ENCODE data around the gene DOCK1.

Gene DOCK1

DNA sequence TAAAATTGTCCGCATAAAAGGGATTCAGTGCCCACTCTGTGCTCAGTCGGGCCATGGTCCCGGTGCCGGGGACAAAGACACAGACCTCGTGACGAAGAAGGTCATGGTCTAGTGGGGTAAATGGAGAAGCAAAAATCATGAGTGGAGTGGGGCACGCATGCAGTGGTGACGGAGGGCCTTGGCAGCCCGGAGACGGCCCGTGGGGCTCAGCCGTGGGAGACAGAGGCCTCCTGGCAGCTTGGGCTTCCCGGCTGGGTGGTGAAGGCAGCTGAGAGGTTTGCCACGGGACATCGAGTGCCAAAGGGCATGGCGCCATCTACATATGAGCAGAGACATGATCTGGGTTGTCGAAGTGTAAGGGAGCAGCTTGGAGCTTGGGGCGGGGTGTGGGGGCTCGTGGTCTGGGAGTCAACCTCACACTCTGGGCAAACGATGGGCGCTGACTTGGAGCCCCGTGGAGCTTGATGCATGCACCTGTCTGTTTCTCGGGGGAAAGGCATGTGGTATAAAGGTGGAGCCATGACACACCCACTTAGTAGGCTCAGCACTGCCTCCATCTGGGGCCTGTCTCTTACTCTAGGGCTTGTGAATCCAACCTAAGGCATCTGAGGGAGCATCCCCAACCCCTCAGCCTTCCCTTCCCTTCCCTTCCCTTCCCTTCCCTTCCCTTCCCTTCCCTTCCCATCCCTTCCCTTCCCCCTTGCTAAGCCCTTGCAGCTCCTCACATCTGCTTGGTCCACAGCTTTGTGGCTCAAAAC is 442.2 kb downstream of the DOCK1 start:
- no peak for DNase-seq (ENCODE audit: low read depth in 2 of 2)

DNA sequence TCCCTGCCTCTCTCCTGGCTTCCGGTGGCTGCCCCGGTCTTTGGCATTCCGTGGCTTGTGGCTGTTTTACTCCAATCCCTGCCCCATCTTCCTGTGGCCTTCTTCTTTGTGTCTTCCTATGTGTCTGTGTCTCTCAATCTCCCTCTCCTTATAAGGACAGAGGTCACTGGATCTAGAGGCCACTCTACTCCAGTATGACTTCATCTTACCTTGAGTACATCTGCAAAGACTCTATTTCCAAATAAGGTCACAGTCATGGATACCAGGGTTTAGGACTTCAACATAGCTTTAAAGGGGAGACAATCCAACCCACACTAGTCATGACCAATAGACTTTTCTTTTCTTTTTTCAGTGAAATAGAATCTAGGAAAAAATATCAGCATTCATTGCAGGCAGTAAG is 444.5 kb downstream of the DOCK1 start:
- no peak for DNase-seq (ENCODE audit: low read depth in 2 of 2)

DNA sequence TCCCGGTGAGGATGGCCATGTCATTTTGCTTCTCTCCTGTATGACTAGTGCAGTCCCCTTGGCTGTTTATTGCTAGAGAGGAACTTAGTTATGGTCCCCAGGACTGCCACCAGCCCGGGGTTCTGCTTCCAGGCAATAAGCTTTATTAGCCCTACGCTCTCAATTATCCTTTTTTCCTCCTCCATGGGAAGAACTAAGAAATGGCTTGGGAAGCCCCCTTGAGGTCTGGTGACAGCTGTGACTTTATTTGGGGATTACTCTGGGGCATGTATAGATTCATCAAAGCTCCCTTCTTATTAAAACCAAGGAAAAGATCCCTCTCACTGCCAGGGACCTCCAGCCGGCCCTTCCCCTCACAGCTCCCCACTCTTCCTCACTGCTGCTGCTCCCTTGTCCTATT is 446.3 kb downstream of the DOCK1 start:
- DNase-seq (ENCODE audit: low read depth in 2 of 2), result no peak

DNA sequence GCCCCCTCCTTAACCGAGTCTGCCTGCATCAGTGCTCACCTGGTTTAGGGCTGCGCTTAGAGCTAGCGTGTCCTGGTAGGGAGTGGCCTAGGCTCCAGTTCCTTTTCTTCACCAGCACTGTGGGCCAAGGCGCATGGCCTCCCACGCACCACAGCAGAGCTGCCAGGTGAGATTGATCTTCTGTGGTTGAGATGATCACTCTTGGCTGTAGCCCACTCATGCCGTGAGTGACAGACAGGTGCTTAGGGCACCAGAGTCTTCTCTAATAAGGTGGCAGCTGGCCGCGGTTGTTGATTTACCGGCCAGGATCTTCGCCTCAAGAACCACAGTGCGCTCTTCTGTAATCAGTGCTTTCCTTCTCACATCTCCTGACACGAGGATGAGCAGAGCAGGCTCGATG is 448.3 kb downstream of the DOCK1 start:
- no peak for DNase-seq (ENCODE audit: low read depth in 2 of 2)

DNA sequence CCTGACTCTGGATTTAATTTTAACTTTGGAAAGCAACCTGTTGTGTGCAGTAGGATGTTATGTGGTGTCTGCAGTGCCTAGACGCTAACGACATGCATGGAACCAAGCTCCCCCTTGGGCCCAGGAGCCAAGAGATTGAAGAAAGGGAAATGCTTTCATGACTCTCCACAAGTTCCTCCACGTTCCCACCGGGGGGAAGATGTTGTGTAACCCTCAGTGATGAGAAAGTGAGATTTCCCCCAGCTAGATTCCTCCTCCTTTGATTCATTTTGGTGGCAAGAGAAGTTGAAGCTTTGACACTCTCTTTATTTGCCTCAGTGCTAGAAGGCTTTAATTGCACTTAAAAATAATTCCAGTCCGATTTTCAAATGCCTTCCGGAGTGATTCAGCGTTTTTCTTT is 449.0 kb downstream of the DOCK1 start:
- DNase-seq (ENCODE audit: low read depth in 2 of 2), result no peak

DNA sequence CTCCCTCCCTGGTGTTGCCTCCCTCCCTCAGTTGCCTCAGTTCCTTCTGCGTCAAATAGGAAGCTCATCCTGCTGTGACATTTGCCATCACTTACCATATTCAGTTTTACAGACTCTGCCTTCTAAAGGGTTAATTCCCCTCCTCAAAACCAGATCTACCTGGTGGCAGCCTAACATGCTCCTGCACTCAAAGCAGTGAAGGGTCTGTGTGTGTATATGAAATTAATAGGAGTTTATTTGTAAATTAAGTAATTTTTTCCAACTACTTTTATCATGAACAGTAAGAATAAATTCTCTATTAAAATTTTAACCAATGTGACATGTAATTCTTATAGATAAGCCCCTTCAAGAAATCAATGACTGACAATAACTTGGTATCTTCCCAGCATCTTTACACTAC is 449.8 kb downstream of the DOCK1 start:
- no peak for DNase-seq (ENCODE audit: low read depth in 2 of 2)

DNA sequence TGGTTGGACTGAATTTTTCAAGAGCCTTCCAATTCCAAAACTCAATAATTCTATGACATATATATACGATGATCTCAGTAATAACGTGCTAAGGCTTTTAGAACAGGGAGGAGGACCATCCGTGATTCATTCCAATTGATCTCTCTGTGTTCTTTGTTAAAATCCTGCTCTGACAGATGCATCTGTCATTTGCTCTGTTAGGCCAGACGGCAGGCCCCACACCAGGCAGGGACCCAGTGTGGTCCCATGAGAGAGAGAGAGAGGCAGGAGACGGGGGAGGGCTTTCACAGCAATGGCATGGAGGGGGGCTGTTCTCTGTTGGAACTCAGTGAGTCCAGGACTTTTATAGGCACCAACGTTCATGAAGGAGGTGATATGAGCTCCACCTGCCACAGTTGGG is 451.1 kb downstream of the DOCK1 start:
- no peak for DNase-seq (ENCODE audit: low read depth in 2 of 2)

DNA sequence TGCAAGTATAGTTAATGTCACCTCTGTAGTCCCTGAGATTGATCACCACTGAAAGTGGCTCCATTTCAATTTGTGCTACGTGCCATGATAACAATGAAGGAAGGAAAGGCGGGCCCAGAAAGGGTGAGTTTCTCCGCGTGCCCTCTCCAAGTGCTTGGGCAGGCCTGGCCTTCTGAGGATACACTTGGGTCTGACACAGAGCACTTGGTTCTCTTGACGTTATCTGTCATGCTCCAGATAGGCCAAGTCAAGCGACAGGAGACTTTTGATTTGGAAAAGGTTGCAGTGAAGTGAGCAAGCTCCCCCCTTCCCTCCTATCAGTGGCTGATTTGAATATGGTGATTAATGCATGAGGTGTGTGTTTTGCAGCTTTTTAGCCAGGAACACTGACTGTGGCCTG is 452.0 kb downstream of the DOCK1 start:
- no peak for DNase-seq (ENCODE audit: low read depth in 2 of 2)

DNA sequence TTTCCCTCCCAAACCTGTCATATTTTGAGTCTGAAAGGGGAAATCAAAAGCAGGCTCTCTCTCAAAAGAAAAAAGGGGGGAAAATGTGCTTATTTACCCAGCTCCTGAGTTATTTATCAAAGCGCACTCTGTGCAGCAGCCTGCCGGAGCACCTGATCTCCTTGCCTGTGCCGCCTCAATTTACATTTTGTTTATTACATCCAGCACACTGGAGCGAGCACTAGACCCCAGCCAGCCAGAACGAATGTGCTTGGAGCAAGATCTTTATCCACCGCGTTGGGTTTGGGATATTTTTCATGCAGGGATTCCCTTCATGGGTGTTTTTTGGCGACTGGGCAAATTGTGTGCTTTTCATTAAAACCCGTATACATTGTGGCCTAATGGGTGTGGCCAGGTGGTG is 453.1 kb downstream of the DOCK1 start:
- no peak for DNase-seq (ENCODE audit: low read depth in 2 of 2)

DNA sequence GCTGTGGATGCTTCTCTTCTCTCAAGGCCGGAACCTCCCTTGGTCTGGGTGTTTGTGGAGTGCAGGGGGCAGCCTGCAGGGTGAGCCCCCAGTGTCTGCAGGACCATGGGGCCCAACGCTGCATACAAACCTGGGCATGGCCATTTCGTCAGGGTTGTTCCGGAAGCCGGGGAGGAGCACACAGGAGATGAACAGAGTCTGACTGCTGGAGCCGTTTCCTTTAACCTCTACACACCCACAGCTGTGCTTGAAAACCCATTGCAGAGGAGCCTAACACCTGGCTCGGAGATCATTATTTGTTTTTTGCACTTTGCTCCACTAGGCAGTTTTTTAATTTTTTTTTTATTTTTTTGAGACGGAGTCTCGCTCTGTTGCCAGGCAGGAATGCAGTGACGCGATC is 458.8 kb downstream of the DOCK1 start:
- no peak for DNase-seq (ENCODE audit: low read depth in 2 of 2)

DNA sequence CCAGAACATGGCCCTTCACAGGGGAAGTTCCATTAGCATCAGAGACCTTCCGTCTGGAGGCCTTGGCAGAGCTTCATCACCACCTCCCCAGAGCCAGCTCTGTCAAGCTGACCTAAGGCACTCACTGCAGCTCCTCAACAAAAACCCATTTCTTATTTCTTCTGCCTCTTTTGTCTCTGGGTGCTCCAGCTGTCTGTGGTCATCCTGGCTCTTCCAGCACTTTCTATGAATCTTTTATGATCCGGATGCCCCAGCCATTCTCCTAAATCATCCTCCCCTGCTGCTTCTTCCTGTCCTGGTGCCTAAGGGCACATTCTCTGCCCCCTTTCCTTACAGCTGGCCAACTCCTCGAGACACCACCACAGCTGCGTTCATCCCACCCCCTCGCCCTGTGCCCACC is 462.9 kb downstream of the DOCK1 start:
- DNase-seq (ENCODE audit: low read depth in 2 of 2), result no peak

DNA sequence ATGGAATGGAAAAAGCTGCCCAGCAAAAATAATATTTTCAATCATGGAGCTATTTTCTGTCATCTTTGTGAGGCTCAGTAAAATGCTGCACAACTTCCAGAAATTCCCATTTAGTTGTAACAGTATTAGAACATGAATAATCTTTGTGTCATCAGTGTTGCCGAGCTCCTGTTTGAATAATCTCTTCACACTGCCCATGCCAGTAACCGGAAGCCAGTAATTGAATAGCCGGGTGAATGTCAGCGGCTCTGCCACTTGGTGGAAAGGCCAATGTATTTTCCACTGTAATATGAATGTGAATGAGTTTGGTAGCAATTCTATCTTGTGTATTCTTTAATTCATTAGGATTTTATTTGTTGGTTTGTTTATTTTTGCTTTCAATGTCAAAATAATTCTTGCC is 463.7 kb downstream of the DOCK1 start:
- DNase-seq (ENCODE audit: low read depth in 2 of 2), result no peak

DNA sequence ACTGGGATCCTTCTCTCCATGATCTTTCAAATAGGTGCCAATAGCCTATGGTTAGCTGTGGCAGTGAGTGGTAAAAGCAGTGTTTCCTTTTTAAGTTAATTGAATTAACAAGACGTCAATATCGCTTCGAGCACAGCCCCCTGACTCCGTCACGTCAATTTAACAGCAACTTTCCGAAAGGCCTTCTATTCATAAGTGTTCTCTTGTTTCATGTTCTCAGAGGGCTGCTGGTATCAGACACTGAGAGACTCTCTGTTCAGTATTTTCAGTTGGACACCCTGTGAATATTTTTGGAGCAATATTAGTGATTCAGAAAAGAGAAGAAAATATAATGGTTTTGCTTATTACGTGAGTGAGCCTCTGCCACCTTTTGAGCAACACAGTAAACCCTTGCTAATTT is 465.4 kb downstream of the DOCK1 start:
- no peak for DNase-seq (ENCODE audit: low read depth in 2 of 2)

DNA sequence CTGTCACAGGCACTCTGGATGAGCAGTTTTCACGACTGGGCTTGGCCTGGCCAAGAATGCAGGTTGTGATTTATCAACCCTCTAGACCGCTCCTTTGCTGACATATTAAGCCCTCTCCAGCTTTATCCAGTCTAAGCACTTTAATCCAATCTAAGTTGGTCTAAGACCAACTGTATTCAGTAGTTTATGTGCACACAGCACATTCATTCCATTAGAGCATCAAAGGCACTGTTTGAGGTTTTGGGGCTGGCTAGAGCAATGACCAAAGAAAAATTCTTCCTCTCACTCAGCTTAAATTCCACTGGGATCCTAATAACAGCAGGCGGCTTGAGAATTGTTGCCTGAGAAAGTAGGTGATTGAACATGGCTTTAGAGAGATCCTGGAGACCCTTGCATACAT is 467.1 kb downstream of the DOCK1 start:
- DNase-seq (ENCODE audit: low read depth in 2 of 2), result no peak

DNA sequence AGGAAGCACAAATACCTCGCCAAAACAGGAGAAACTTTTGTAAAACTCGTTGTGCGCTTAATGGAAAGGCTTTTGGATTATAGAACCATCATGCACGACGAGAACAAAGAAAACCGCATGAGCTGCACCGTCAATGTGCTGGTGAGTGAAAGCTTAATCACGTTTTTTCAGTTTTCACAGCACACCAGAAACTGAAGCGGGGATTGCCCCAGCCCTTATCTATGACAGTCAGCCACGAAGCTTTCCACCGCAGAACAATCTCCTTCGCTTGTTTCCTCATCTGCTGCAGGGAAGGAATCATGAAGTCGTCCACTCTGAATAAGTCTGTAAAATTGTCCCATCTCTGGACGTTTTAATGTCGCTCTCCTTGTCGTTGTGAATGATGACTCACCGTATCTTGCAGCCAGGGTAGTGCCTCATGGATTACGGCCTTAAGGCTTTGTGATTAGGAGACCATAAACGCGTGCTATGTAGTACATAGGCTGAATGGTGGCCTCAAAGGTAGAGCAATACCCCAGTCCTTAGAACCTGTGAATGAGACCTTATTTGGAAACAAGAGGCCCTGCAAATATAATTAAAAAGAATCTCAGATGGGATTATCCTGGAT is 468.9 kb downstream of the DOCK1 start:
- DNase-seq (ENCODE audit: low read depth in 2 of 2), result no peak

DNA sequence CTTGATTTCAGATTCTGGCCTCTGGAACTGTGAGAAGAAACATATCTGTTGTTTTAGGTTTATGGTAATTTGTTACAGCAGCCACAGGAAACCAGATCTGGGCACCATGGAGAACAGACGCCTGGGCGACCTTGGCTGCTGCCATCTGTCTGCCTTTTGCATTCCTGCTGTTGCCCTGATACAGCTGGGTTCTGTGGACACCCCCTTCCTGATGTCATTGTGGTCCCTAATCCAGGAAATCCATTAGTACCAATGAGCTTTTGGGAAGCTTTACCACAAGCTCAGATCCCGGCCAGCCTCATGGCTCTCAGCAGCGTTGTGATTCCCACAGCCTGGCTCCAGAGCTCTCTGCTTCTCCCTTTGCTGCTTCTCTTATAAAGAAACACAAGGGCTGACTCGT is 469.7 kb downstream of the DOCK1 start:
- no peak for DNase-seq (ENCODE audit: low read depth in 2 of 2)

DNA sequence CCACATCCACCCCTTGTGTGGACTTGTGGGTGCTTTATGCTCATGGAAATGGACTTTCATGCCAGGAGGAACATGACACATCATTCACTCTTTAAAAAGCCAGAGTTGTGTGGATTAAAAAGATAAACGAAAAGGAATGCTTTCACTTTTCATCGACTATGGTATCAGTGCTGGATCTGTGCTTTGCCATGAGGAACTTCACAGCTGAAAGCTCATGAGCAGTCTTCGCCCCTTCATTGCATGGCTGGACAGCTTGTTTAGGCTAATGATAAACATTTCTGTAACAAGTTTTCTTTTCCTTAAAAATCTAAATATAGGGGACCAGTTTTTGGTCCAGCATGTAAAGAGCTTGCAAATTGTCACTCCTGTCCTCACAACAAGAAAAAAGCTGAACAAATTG is 470.2 kb downstream of the DOCK1 start:
- no peak for DNase-seq (ENCODE audit: low read depth in 2 of 2)

DNA sequence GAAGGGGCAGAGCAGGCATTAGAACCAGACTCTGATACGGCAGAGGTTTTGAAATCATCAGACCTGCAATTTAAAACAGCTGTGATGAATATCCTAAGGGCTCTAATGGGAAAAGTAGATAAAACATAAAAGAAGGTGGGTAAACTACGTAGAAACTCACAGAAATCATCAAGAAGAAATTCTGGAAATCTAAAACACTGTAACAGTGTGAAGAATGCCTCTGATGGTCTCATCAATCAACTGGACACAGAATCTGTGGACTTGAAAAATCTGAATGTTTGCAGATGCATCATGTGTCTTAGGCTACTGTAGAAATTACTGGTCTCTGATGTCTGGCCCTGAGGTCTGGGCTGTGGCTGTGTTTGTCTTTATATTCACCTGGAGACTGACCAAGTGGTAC is 470.8 kb downstream of the DOCK1 start:
- no peak for DNase-seq (ENCODE audit: low read depth in 2 of 2)

DNA sequence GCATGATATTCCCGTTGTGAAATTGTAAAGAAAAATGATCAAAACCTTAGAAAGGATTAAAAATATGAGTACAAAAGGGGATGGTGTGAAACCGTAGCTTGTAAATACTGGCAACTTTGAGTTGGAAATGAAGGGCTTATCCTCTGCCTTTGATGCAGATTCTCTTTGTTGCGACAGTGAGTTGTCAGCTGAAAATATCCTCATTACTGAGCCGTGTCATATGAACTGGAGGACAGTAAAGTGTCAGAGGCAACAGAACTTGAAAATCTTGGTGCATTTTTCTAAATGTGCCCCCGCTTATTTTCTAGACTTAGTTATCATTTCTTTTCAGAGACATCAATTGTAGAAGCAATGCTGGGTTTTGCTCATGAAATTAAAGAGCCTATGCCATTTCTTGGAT is 473.4 kb downstream of the DOCK1 start:
- no peak for DNase-seq (ENCODE audit: low read depth in 2 of 2)

DNA sequence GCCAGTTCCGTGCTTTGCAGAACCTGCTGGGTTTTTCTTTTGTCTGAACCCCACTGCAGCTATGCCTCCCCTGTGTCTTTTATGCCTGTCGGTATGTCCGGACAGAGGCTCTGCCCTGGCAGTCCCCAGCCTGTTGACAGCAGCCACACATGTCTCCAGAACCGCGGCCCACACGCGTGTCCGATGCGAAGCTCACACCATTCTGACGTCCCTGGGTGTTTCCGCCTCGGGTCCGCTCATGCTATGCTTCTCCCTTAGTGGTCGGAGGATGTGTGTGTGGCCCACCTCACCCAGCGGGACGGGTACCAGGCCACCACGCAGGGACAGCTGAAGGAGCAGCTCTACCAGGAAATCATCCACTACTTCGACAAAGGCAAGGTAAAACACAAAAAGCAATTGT is 479.3 kb downstream of the DOCK1 start:
- no peak for DNase-seq (ENCODE audit: low read depth in 2 of 2)

DNA sequence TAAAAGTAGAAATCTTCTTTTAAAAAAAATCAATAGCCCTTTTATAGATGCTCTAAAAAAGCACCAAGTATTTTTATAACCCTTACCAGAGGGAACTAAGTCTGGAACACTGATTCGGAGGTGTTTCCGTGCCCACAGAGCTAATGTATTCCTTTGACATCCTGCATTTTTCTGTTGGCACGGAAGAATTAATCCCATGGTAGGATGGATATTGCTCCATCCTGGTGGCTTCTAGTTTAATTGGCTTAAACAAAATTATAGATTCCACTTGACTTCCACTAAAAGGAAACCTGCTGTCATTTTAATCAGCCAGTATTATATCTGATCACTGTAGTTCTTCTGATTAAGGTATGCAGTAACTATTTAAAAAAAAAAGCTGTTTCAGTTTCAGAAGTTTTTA is 479.8 kb downstream of the DOCK1 start:
- DNase-seq (ENCODE audit: low read depth in 2 of 2), result no peak

DNA sequence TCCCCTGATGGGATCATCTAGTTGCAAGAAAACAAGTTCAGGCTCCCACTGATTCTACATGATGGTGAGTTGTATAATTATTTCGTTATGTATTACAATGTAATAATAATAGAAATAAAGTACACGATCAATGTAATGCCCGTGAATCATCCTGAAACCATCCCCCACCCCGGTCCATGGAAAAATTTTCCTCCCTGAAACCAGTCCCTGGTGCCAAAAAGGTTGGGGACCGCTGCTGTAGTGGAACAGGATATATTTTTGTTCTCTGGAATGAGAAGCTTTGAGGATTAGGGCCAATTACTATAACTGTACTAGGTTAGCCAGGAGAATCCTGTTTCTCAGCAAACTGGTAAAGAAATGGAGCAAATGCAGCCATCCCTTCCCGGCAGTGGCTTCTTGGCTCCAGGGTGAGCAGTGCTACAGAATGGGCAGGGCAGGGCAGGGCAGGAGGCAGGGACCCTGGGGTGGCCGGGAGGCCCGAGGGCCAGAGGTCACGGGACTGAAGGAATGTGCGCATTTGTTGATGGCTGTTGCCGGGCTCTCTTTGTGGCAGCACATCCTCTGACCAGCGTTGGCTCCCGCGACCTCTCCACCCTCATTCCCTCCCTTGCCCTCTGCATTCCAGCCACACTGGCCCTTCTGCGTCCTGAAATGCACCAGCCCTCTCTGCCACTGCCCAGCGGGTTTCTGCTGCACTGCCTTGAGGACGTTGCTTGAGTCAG is 481.5 kb downstream of the DOCK1 start:
- no peak for DNase-seq (ENCODE audit: low read depth in 2 of 2)

DNA sequence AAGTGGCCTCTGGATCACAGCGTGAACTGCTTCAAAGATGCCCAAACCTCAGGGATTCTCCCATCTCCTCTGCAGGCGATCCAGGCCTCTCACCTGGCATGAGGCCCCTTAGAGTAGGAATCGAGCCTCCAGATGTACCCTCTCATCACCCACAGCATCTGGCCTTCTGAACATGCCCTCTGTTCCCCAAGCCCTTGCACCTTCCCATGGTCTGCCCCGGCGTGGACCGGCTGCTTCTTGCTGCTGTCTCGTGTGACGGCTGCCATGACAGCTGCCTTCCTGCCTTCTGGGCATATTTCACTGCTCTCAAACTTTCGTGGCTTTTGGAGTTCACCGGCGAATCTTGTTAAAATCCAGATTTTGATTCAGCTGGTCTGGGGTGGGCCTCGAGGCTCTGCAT is 486.6 kb downstream of the DOCK1 start:
- DNase-seq (ENCODE audit: low read depth in 2 of 2), result no peak

All from stimulated activated CD8-positive, alpha-beta memory T cell treated with anti-CD3 and anti-CD28 coated beads, Interleukin-7, amount 100 ng/mL, for 1 hour (primary cell).